ENCODE results near the gene KCNQ1.

- no peak for TF ChIP-seq ELF1 (IDR thresholded peaks at IDR 0.05; ENCODE audit: borderline replicate concordance, low read depth)
- TF ChIP-seq CTCF (IDR thresholded peaks at IDR 0.05 in 2 of 3, conservative IDR thresholded peaks at IDR 0.05 in 1 of 3; ENCODE audit: borderline replicate concordance in 1 of 3, insufficient read depth in 1 of 3, low read depth in 2 of 3, low read length in 2 of 3) = no peak
- TF ChIP-seq YY1 (IDR thresholded peaks at IDR 0.05; ENCODE audit: extremely low read depth, insufficient replicate concordance, low read depth, low read length) = no peak
- no peak for TF ChIP-seq POLR2A (IDR thresholded peaks at IDR 0.05; ENCODE audit: borderline replicate concordance, extremely low read depth, insufficient read depth, insufficient read length)
- no peak for TF ChIP-seq POLR2AphosphoS5 (IDR thresholded peaks at IDR 0.05; ENCODE audit: low read depth, low read length)
Measured at GRCh38 chr11:2714463-2714800, 269.6 kb downstream of the KCNQ1 start.
